H1 (cell line): ENCODE measurements around the gene E2F1. TPM values are rescaled to one million over a fixed set of nuclear protein-coding genes. Genes with fewer than 3 reads are reported as not detected.

ENCODE experiments used
- CTCF ChIA-PET: fragments of 300-600 bp; sonication (Branson Sonifier 250); formaldehyde crosslinking; loops from one replicate; lab custom pipeline; 2021; ENCODE audit not compliant: partially characterized antibody; lab: Charles Lee
- POLR2A ChIA-PET: fragments of 300-600 bp; sonication (Branson Sonifier 250); formaldehyde crosslinking; loops from one replicate; lab custom pipeline; 2021; ENCODE audit warnings: inconsistent platforms; ENCODE audit not compliant: partially characterized antibody; lab: Charles Lee
- DNase-seq, 2 experiments: peaks; one replicate each; pipeline versions ENCODE4 v3.0.0 to v3.0.0-alpha.2; 2010 to 2022; ENCODE audit warnings: low spot score in 2 of 2, low read depth in 1 of 2, mixed read lengths in 1 of 2
- FAIRE-seq: peaks from 2 replicates; lab custom pipeline; 2011; peaks lifted over from hg19 to GRCh38; lab: Jason Lieb, UNC
- H2AFZ ChIP-seq: 2 replicates; pipeline ENCODE4 v1.8.1; 2012; ENCODE audit warnings: low read length, inconsistent platforms
- H2AK5ac ChIP-seq: 2 replicates; pipeline ENCODE4 v1.6.1; 2013; ENCODE audit warnings: low read depth, low read length
- H2BK120ac ChIP-seq: replicated peaks from 2 replicates; pipeline ENCODE3; 2013; ENCODE audit warnings: low read depth, low read length, inconsistent platforms
- H2BK12ac ChIP-seq: 2 replicates; pipeline ENCODE4 v1.6.1; 2013; ENCODE audit warnings: low read depth, low read length
- H2BK15ac ChIP-seq: 2 replicates; pipeline ENCODE4 v1.6.1; 2013; ENCODE audit warnings: low read length
- H2BK20ac ChIP-seq: 2 replicates; pipeline ENCODE4 v1.6.1; 2013; ENCODE audit warnings: low read length
- H2BK5ac ChIP-seq: 2 replicates; pipeline ENCODE4 v1.6.1; 2013; ENCODE audit warnings: low read depth, low read length
- H3K14ac ChIP-seq: 2 replicates; pipeline ENCODE4 v1.6.1; 2013; ENCODE audit warnings: inconsistent platforms; ENCODE audit not compliant: insufficient read length
- H3K18ac ChIP-seq: 2 replicates; pipeline ENCODE4 v1.6.1; 2013; ENCODE audit warnings: low read length; ENCODE audit errors: extremely low read depth
- H3K23ac ChIP-seq: 2 replicates; pipeline ENCODE4 v1.6.1; 2013; ENCODE audit warnings: inconsistent platforms; ENCODE audit not compliant: insufficient read length
- H3K23me2 ChIP-seq: 2 replicates; pipeline ENCODE4 v1.6.1; 2013; ENCODE audit warnings: low read depth, low read length
- H3K27ac ChIP-seq: 2 replicates; pipeline ENCODE4 v1.6.1; 2011; ENCODE audit warnings: low read depth, low read length, inconsistent platforms
- H3K27me3 ChIP-seq, 4 experiments: replicated peaks in 1 of 4; 1 replicate in 1 of 4; 2 replicates in 3 of 4; pipeline versions ENCODE4 v1.6.1 to v1.8.1; 2011 to 2013; ENCODE audit warnings: low read length in 3 of 4, mild to moderate bottlenecking in 3 of 4, inconsistent platforms in 2 of 4, mixed read lengths in 2 of 4, moderate library complexity in 1 of 4; ENCODE audit not compliant: control insufficient read depth in 3 of 4, insufficient read depth in 3 of 4; ENCODE audit errors: extremely low read depth in 1 of 4
- H3K36me3 ChIP-seq, 4 experiments: 2 replicates each; pipeline versions ENCODE4 v1.6.1 to v1.8.1; 2011 to 2013; ENCODE audit warnings: mild to moderate bottlenecking in 4 of 4, low read length in 3 of 4, moderate library complexity in 2 of 4, control low read depth in 1 of 4, inconsistent platforms in 1 of 4; ENCODE audit not compliant: insufficient read depth in 4 of 4, control insufficient read depth in 2 of 4
- H3K4ac ChIP-seq: replicated peaks from 2 replicates; pipeline ENCODE3; 2013; ENCODE audit warnings: low read length, low read depth, mixed read lengths, inconsistent platforms; ENCODE audit not compliant: insufficient read length
- H3K4me1 ChIP-seq, 4 experiments: replicated peaks in 1 of 4; 1 replicate in 1 of 4; 2 replicates in 3 of 4; pipeline versions ENCODE4 v1.6.1 to v1.8.1; 2011 to 2013; ENCODE audit warnings: low read length in 3 of 4, inconsistent platforms in 2 of 4, mixed read lengths in 1 of 4; ENCODE audit not compliant: insufficient read depth in 4 of 4, control insufficient read depth in 3 of 4
- H3K4me2 ChIP-seq, 2 experiments: 2 replicates each; pipeline versions ENCODE4 v1.6.1 to v1.8.1; 2011 to 2013; ENCODE audit warnings: low read depth in 2 of 2, low read length in 2 of 2, control low read depth in 1 of 2, inconsistent platforms in 1 of 2, mild to moderate bottlenecking in 1 of 2; ENCODE audit not compliant: insufficient read depth in 1 of 2
- H3K4me3 ChIP-seq, 4 experiments: fragments of 200-600, 300-600 bp in 1 of 4; sonication (generic), shearing (Covaris generic), sonication (Bioruptor Twin) in 1 of 4; 2 replicates each; pipeline versions ENCODE4 v1.5.1 to v1.8.1; 2011 to 2016; ENCODE audit warnings: low read length in 4 of 4, low read depth in 3 of 4, control low read depth in 2 of 4, inconsistent platforms in 2 of 4, mild to moderate bottlenecking in 2 of 4, mixed read lengths in 1 of 4, moderate library complexity in 1 of 4; ENCODE audit not compliant: insufficient read depth in 2 of 4; ENCODE audit errors: extremely low read depth in 1 of 4
- H3K56ac ChIP-seq: replicated peaks from 2 replicates; pipeline ENCODE3; 2013; ENCODE audit warnings: low read depth, mild to moderate bottlenecking, mixed read lengths, low read length, inconsistent platforms; ENCODE audit not compliant: insufficient read length
- H3K79me1 ChIP-seq: 2 replicates; pipeline ENCODE4 v1.6.1; 2013; ENCODE audit warnings: low read depth, low read length, control low read depth
- H3K79me2 ChIP-seq, 2 experiments: 2 replicates each; pipeline versions ENCODE4 v1.6.1 to v1.8.1; 2012 to 2013; ENCODE audit warnings: low read length in 2 of 2, mild to moderate bottlenecking in 2 of 2, inconsistent platforms in 1 of 2; ENCODE audit not compliant: insufficient read depth in 2 of 2, control insufficient read depth in 1 of 2
- H3K9ac ChIP-seq, 4 experiments: replicated peaks in 1 of 4; 1 replicate in 1 of 4; 2 replicates in 3 of 4; pipeline versions ENCODE4 v1.6.1 to v1.8.1; 2011 to 2013; ENCODE audit warnings: low read depth in 3 of 4, low read length in 3 of 4, control low read depth in 2 of 4, mild to moderate bottlenecking in 2 of 4, moderate library complexity in 2 of 4, inconsistent platforms in 1 of 4; ENCODE audit errors: extremely low read depth in 1 of 4
- H3K9me3 ChIP-seq, 2 experiments: 2 replicates each; pipeline versions ENCODE4 v1.6.1 to v1.8.1; 2012 to 2013; ENCODE audit warnings: mild to moderate bottlenecking in 2 of 2, moderate library complexity in 2 of 2, control low read depth in 1 of 2, inconsistent platforms in 1 of 2, low read depth in 1 of 2, low read length in 1 of 2, mixed read lengths in 1 of 2; ENCODE audit not compliant: insufficient read depth in 2 of 2
- H4K20me1 ChIP-seq, 2 experiments: replicated peaks in 1 of 2; 2 replicates each; pipeline versions ENCODE3 to v1.8.1; 2011 to 2013; ENCODE audit warnings: inconsistent platforms in 2 of 2, low read length in 2 of 2, mild to moderate bottlenecking in 1 of 2; ENCODE audit not compliant: insufficient read depth in 2 of 2, control insufficient read depth in 1 of 2
- H4K5ac ChIP-seq: 2 replicates; pipeline ENCODE4 v1.6.1; 2013; ENCODE audit warnings: low read length, low read depth, mixed read lengths, inconsistent platforms; ENCODE audit not compliant: insufficient read length
- H4K8ac ChIP-seq: 2 replicates; pipeline ENCODE4 v1.8.0; 2013; ENCODE audit warnings: mild to moderate bottlenecking, moderate library complexity, low read length, inconsistent platforms; ENCODE audit not compliant: insufficient read depth; ENCODE audit errors: extremely low read depth
- H4K91ac ChIP-seq: replicated peaks from 2 replicates; pipeline ENCODE3; 2013; ENCODE audit warnings: low read length, mixed read lengths, inconsistent platforms; ENCODE audit not compliant: insufficient read length
- HDAC2 ChIP-seq, 2 experiments: fragments of 300-600 bp in 1 of 2; sonication (generic) in 1 of 2; IDR thresholded peaks; 2 replicates each; pipeline ENCODE4 v1.6.1; 2011 to 2012; ENCODE audit warnings: low read depth in 2 of 2, low read length in 2 of 2, mild to moderate bottlenecking in 2 of 2, moderate library complexity in 2 of 2, borderline replicate concordance in 1 of 2, inconsistent platforms in 1 of 2
- RBBP5 ChIP-seq: IDR thresholded peaks from 2 replicates; pipeline ENCODE4 v1.7.1; 2012; ENCODE audit warnings: low read depth, mild to moderate bottlenecking, inconsistent platforms, low read length, moderate library complexity, borderline replicate concordance
- WGBS, 2 experiments: shearing (Covaris generic) in 1 of 2; methylation state at CpG; one replicate each; pipeline versions ENCODE4 v1.1.6 to v1.1.7; 2013 to 2015; ENCODE audit warnings: low lambda C conversion rate in 2 of 2, mixed read lengths in 2 of 2, inconsistent platforms in 1 of 2, low coverage in 1 of 2, missing lambda C conversion rate in 1 of 2; ENCODE audit not compliant: insufficient replicate concordance in 2 of 2, insufficient coverage in 1 of 2, insufficient read length in 1 of 2; ENCODE audit errors: extremely low coverage in 1 of 2, missing lambda C conversion rate in 1 of 2; 5-methylcytosine and 5-hydroxymethylcytosine counted together
- polyA plus RNA-seq, 7 experiments: library from polyadenylated mRNA; depleted of rRNA in 3 of 7; stranded (reverse) in 5 of 7; unstranded in 2 of 7; fragments of >200 nt in 5 of 7; fragments of 200-250 nt in 2 of 7; gene quantifications; 1 replicate in 5 of 7; 2 replicates in 1 of 7; 4 replicates in 1 of 7; pipeline versions ENCODE4 v1.2.1 to v1.2.3, GENCODE V29; 2011 to 2013; ENCODE audit warnings: missing spikeins in 2 of 7, mixed read lengths in 2 of 7
- total RNA-seq: library from RNA; stranded (reverse); fragmentation: NEBNext Ultra II Directional; extraction: Animal tissue kit (Norgen Biotek cat#: 25700); gene quantifications from 2 replicates; pipeline ENCODE4 v1.2.1, GENCODE V29; 2021

E2F1 gene
- total and polyA plus RNA-seq, 2 of the 8 experiments (the other 6 are each of a cell fraction or from before 2014, with no cell fraction given) = 33.4 to 35.8 TPM

GRCh38 chr20:33664085-33664761, 22.0 kb downstream of the E2F1 start:
- FAIRE-seq (no peak), DNase-seq (no peak)
- peak overlapping the region; percentile 78; the same call in 1 of the 2 replicates for H2AFZ ChIP-seq
- peak overlapping the region; percentile 90 for H4K8ac ChIP-seq
- peaks cover 0 to 10% (median 3%) of the 10 kb centered on the region in 4 experiments; a peak in 3 of 7 replicates for H3K27me3 ChIP-seq
- H3K14ac ChIP-seq = no peak overlapping the region
- peak overlapping the region; percentile 75 for H4K5ac ChIP-seq
- ChIA-PET POLR2A (interaction anchor here (0.6 to 17.9 kb wide), 11 partner anchors 9 to 288 kb away, joined by 3 to 245 read pairs (median 3); partner anchors contain the start of gene NECAB3), CTCF (interaction anchor here (0.7 to 3.9 kb wide), 10 partner anchors 9 to 211 kb away, joined by 3 to 22 read pairs (median 4); partner anchors contain the start of gene NECAB3)
- H3K27ac ChIP-seq = peak overlapping the region; percentile 61
- peak overlapping the region; percentile 64; the same call in 1 of the 2 replicates for H3K18ac ChIP-seq
- H3K79me1 ChIP-seq = no peaks in the 10 kb centered on the region
- H3K9ac ChIP-seq = peak overlapping the region; percentile 52 to 68 (median 65)
- H3K36me3 ChIP-seq = peaks cover 2 to 16% (median 6%) of the 10 kb centered on the region in 4 experiments; a peak in 3 of 8 replicates
- H3K4me1 ChIP-seq = peaks cover 0 to 18% (median 11%) of the 10 kb centered on the region in 4 experiments; a peak in 4 of 7 replicates
- H2AK5ac ChIP-seq = peak overlapping the region; percentile 17; the same call in 1 of the 2 replicates
- no peak overlapping the region for H3K23ac ChIP-seq
- H3K9me3 ChIP-seq = peaks cover 0 to 5% of the 10 kb centered on the region in 2 experiments; a peak in 1 of 4 replicates
- H2BK12ac ChIP-seq = peak overlapping the region; percentile 84; the same call in 1 of the 2 replicates
- H2BK15ac ChIP-seq = peak overlapping the region; percentile 100
- H3K4ac ChIP-seq = peak overlapping the region; percentile 96
- peaks cover 0 to 15% of the 10 kb centered on the region in 2 experiments for H4K20me1 ChIP-seq
- peak overlapping the region; percentile 56 to 93 (median 82) for H3K4me3 ChIP-seq
- TF ChIP-seq HDAC2 (IDR thresholded peaks at IDR 0.05; ENCODE audit: borderline replicate concordance in 1 of 2, low read depth in 2 of 2, low read length in 2 of 2) = no peak; a peak in 1 of 4 replicates
- TF ChIP-seq RBBP5 = 0 out of 2 replicates have a peak, but pooled peaks have one; percentile 2
- WGBS, 2 experiments = 53% methylated on average over 9 of the region's 9 CpGs; no CpG with 5 or more reads in 1 of the 2 experiments
- peaks cover 25% of the 10 kb centered on the region; the same call in 1 of the 2 replicates for H3K23me2 ChIP-seq
- no peak overlapping the region for H2BK20ac ChIP-seq
- H3K56ac ChIP-seq = peak overlapping the region; percentile 34
- peak overlapping the region; percentile 73 for H2BK5ac ChIP-seq
- peak overlapping the region; percentile 75 for H4K91ac ChIP-seq
- H2BK120ac ChIP-seq = peak overlapping the region; percentile 51
- H3K4me2 ChIP-seq = peak overlapping the region; percentile 67 to 94
- no peaks in the 10 kb centered on the region for H3K79me2 ChIP-seq
